Muscle of arm (tissue), 12 donors: ENCODE data around the gene WFDC2. TPM values are rescaled to one million over a fixed set of nuclear protein-coding genes. Genes with fewer than 3 reads are reported as not detected.
"Not testable (repeated sequence)": the region's sequence is repeated elsewhere in the genome, so short reads cannot be mapped to it uniquely, and the experiment has no call there.

Source experiments
- DNase-seq: peaks from one replicate; pipeline ENCODE4 v3.0.0-alpha.2; 2013
- polyA plus RNA-seq, 12 donors: library from polyadenylated mRNA; unstranded; fragments of 120-200 nt; gene quantifications; one replicate each; pipeline ENCODE4 v1.2.1, GENCODE V29; 2013; ENCODE audit not compliant: insufficient read length in 12 of 12

WFDC2 gene
- polyA plus RNA-seq, 12 donors = 0.74 to 4.2 (median 1.2) TPM; not detected in 5

DNA sequence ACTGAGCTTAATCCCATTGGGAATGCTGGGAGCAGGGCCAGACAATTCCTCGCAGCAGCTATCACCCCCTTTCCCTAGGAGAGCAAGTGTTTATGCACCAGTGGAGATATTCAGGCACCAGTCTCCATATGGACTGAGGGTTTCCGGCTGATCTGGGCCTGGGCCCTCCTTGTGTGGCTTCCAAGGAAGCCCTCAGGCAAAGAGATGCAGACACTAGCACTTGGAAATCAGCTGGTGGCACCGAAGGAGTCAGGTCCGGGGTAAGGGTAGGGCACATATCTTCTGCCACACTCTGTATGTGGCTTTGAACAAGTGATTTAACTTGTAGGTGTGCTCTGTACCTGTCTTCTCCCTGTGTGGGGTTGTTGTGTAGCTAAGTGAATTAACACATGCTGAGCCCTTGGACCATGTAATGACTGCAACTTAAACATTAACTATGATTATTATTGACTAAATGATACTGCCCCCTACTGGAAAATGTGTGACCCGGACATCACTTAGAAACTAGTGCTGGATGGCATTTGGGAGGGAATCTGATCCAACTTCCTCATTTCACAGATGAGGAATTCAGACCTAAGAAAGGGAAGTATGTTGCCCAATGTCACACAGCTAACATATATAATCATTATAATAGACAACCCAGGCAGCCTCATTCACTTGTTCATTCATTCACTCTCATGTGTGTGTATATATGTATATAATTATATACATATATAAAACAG is 19.3 kb upstream of the WFDC2 start:
- DNase-seq = no peak

DNA sequence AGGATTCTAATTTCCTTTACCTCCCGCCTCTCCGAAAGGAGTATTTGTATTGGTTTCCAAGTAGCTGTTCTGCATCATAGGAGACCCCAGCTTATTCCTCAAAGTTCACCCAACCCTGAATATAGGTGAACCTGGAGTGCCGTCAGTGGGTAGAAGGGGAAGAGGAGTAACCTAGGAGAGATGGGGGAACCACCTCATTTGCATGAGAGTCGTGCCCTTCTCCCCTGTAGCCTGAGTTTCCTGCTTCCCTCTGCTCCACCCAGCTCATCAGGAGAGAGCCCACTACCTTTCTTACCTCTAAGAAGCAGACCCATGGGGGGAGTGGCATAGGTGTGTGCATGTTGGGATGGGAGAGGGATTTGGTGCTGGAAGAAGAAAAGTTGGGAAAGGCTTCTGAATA is 17.3 kb upstream of the WFDC2 start:
- DNase-seq = no peak

DNA sequence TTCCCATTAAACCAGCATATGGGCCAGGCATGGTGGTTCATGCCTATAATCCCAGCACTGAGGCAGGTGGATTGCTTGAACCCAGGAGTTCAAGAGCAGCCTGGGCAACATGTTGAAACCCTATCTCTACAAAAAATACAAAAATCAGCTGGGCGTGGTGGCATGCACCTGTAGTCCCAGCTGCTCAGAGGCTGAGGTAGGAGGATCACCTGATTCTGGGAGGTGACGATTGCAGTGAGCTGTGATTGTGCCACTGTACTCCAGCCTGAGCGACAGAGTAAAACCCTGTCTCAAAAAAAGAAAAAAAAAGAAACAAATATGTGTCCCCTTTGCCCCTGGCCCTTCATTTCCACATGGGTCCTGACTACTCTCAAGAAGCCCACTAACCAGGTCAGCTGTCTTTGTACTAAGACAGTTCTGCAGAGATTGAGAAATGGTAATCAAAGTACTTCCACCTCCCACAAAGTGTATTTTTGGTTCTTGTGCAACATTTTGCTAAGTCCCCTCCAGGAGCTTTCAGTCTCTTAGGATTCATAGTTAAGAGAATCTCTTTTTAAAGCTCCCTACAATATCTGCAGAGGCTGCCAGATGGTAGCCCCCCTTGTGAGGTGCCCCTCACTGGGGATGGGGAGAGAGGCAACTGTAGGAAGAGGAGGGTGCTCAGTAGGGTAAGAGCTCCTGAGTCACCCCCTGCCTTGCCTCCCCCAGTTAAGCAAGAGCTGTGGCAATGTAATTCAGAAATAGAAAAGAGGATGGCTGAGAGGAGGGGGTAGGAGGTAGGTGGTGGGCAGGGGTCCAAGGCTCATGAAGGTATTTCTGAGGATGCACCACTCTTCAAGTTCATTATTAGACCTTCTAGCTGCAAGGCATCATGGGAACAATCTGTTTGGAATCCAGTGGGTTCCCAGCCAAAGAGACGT is 16.5 kb upstream of the WFDC2 start:
- no peak for DNase-seq

DNA sequence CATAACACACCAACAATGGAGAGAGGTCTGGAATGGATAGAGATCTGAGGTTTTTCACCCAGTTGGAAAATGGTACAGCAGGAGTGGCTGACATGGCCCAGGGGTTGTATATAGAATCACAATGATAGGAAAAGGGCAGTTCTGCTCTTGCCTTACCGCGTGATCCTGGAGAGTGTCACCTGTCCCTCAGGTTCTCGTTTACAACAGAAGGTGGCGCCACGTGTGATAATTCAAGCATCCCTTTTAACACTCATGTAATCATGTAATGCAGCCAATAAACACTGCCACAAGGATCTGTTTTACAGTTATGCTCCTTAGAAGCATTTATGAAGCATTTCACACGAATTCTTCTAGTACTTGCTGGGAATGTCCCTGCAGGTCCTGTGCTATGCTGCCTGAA is 12.9 kb upstream of the WFDC2 start:
- no peak for DNase-seq

DNA sequence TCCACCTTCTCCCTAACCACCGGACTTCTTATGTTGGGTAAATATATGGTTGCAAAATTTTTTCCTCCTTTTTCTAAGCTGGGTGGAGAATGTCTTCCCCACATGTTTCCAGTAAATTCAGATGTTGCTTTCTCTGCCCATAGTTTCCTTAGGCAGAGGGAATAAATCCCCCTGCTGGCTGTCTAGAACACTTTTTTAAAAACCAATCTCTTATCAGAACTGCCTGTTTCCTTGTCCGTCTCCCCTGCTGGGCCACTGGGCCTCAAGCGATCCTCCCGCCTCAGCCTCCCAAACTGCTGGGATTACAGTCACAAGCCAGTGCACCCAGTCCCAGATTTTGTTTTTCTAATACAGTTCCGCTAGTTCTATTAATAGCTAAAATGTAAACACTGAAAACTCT is 9.9 kb upstream of the WFDC2 start:
- no peak for DNase-seq

DNA sequence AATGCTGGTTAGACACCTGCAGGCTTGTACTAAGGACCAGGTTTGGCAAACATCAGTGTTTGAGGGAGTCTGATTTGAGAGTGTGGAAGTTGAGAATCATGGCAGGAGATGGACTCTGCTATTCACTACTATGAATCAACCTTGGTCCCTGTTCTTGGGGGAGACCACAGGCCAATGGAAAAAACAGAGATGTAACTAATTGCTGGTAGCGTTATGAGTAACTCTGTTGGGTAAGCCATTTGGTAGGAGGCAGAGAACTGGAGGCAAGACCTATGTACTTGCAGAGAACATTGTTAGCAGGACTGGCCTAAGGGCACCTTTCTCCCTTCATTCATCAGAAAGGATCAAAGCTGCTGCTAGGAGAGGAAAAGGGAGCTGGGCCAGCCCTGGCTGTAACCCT is 8.3 kb upstream of the WFDC2 start:
- no peak for DNase-seq

DNA sequence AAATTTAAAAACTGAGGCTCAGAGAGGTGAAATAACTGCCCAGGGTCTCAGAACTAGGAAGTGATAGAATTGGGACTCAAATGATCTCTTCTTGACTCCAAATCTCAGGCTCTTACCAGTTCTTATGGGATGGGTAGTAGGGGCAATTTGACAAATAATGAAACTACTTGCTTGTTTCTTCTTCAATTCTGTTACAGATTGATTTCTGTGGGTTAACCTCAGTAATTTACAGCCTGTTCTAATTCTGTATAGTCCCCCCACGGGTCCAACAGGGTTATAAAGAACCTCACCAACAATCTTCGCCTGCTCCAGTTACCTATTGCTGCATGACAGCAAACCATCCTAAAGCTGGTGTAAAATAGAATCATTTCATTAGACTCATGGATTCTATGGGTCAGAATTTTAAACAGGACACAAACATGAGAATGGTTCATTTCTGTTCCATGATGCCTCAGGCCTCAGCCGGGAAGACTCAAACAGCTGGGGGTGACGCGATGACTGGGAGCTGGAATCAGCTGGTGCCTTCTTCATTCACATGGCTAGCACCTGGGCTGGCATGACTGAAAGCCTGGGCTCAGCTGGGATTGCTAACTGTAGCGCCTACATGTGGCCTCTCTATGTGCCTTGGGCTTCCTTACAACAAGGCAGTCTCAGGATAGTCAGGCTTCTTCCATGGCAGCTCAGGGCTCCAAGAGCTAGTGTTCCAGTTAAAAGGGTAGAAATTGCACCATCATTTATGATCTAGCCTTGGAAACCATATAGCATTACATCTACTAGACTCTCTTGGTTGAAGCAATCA is 6.6 kb upstream of the WFDC2 start:
- no peak for DNase-seq

DNA sequence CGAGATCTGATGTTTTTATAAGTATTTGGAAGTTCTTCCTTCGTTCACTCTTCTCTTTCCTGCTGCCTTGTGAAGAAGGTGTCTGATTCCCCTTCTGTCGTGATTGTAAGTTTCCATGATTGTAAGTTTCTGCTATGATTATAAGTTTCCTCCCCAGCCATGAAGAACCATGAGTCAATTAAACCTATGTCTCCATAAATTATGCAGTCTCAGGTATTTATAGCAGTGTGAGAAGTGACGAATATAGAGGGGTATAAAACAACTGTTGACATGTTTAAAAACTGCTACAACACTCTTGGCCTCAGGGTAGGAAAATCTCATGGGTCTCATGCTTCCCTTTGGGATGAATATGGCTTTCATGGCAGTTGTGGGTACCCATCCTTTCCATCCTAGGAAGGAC is 5.8 kb upstream of the WFDC2 start:
- no peak for DNase-seq

DNA sequence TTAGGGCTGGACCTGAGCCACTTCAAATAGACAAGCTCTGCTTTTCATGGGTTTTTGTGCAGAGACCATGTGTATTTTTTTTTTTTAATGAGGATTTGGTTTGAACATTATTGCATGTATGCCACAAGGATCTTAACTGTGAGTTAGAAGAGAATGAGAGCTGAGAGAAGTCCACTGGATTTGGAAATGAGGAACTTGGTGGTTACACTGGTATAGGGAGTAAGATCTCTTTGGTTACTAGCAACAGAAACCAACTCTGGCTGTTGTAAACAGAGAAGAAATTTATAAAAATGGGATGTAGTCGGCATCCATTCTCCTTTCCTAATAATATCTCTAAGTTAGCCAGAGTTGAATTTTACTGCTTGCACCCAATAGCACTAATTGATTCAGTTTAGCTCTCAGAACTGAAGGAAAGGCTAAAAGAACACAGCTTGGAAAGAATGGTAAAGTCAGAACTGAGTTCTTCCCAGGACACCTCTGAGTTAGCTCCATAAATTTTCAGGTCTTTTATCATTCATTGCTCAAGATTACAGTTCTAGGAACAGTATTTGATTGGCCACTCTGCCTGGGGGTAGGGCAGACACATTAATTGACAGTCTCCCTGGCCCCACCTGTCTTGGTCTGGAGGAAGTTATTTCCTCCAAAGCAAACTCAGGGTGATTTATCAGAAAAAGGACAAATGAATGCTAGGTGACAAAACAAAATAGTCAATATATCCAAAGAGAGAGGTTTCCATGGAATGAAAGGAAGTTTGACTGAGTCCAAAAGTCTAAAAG is 3.9 kb upstream of the WFDC2 start:
- DNase-seq = no peak

DNA sequence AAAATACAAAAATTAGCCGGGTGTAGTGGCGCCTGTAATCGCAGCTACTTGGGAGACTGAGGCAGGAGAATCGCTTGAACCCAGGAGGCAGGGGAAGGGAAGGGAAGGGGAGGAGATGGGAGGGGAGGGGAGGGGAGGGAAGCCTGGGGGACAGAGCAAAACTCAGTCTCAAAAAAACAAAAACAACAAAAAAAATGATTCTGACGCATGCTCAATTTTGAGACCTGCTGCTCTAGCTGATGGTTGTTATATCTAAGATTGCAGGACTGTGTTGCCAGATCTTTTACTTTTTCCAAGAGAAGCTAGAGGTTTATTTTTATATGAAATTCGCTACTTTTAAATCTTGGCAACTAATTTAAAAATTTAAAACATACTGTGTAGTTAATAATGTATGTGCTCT is 2.4 kb upstream of the WFDC2 start:
- no peak for DNase-seq

DNA sequence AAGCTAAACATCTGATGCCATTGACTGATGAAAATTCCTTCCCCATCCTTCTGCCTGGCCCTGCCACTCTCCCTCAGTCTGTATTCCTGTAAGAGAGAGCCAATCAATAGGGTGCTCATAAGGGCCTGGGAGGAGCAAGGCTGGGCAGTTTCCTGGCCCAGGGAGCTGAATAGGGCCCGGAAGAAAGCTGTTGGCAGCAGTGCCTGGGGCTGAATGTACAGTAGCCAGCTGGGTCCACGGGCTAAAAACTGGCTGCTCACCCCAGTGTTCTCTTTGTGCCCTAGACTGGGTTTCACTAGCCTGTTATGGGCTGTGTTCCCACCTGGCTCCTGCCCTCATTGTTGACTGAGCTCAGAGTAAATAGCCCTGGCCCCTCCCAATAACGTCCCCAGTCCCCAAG is 1.7 kb upstream of the WFDC2 start:
- DNase-seq = no peak

DNA sequence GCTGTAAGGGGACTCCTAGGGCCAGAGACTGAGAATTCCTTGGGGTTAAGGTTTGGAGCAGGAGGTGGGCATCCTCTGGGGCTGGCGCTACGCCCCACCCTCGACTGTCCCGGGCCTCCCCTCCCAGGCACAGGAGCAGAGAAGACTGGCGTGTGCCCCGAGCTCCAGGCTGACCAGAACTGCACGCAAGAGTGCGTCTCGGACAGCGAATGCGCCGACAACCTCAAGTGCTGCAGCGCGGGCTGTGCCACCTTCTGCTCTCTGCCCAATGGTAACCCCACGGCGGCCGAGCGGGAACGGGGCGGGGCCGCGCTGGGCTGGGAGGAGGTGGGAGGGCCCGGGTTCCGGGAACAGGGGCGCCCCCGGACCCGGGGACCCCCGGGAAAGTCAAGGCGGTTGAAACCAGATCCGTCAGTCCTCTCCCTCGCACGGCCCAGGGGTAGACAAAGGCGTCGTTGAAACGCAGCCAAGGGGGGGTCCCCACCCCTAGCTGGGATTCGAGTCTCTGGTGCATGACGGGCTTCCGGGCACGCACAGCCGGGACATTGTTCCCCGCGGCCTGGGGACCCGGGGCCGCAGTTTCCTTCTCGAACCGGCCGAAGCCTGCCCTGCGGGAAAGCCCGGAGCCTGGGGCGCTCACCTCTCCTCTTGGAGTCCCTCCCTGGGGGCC is 844 bp downstream of the WFDC2 start:
- DNase-seq = no peak

DNA sequence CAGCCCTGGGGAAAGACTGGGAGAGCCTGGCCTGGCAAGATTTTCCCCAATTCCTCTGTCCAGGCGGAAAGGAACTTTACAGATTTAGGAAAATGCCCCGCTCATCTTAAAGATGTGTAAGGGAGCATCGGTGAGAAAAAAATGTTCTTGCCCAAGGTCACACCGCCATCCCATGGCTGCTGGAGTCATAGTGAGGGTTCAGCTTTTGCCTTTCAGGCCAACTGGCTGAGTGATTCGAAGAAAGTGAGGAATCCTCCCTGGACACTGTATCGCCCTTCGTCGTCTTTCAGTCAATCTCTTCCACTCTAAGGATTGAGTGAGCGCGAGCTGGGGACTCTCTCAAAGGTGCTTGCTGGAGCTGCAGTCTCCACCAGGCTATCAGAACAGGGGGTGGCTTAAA is 1.4 kb downstream of the WFDC2 start:
- DNase-seq = no peak

DNA sequence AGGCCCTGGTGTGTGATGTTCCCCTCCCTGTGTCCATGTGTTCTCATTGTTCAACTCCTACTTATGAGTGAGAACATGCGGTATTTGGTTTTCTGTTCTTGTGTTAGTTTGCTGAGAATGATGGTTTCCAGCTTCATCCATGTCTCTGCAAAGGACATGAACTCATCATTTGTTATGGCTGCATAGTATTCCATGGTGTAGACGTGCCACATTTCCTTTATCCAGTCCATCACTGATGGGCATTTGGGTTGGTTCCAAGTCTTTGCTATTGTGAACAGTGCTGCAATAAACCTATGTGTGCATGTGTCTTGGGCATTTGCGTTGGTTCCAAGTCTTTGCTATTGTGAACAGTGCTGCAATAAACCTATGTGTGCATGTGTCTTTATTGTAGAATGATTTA is 2.7 kb downstream of the WFDC2 start:
- DNase-seq = not testable (repeated sequence)

DNA sequence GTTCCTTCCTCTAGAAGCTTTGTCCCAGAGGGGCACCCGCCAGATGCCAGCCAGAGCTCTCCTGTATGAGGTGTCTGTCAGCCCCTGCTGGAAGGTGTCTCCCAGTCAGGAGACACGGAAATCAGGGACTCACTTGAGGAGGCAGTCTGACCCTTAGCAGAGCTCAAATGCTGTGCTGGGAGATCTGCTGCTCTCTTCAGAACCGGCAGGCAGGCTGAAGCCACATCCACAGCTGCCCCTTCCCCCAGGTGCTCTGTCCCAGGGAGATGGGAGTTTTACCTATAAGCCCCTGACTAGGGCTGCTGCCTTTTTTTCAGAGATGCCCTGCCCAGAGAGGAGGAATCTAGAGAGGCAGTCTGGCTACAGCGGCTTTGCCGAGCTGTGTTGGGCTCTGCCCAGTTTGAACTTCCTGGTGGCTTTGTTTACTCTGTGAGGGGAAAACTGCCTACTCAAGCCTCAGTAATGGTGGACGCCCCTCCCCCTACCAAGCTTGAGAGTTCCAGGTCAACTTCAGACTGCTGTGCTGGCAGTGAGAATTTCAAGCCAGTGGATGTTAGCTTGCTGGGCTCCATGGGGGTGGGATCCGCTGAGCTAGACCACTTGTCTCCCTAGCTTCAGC is 8.1 kb downstream of the WFDC2 start:
- DNase-seq = not testable (repeated sequence)

DNA sequence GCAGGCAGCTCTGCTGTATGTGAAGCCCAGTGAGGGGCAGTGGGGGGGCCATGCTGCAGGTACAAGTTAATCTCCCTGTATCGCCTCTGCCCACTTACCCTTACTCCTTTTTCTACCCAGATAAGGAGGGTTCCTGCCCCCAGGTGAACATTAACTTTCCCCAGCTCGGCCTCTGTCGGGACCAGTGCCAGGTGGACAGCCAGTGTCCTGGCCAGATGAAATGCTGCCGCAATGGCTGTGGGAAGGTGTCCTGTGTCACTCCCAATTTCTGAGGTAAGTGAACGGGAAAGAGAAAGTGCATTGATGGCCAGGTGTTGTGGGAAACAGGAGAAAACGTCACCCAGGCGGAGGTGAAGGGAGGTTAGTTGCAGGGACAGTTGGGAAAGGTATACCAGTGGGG is 10.3 kb downstream of the WFDC2 start:
- no peak for DNase-seq

DNA sequence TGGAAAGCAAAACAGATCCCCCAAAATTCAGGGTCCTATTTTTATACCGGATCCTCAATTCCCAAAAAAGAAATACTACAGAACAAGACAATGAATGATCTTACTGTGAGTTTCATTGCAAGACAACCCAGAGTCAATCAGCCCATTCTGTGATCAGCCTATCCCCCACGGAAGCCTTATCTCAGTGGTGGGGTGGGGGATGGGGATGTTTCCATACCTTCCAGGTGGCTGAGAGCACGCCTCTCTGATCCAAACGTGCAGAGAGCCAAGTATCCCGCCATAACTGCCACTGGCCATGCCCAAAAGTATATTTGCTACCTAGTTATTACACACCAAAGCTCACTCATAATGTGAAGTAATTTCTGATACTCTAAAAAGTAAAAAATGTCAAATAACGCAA is 15.1 kb downstream of the WFDC2 start:
- DNase-seq = no peak

DNA sequence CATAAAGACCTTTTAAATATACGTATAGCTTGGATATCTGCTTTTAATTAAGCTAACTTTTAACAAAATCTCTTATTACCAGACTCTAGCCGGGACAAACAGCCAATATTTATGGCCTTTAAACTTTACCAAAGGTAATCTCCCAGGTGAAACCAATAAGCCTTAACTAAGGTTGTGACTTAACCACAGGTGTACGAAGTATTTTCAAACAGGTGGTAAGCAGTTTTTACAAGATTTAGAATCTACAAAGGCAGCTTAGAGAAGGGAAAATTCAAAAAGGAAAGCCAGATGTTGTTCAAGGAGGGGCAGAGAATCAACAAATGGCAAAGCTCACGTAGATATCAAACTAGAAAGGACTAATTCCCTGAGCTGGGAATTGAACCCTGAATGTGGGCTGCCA is 15.8 kb downstream of the WFDC2 start:
- DNase-seq = no peak

DNA sequence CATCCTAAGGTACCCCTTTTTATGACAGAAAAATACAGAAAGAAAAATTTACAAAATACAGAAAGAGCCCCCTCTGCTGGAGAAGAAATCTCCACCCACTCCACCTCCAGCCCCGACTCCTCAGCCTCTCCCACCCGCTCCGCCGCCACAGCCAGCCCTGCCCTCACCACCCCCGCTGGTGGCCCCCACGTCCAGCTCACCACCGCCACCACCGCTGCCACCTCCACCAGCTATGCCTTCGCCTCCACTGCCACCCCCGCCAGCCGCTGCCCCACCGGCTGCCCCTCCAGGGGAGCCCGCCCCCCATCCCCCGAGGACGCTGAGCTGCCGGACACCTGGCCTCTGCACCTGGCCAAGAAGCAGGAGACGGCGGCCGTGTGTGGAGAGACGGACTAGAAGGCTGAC is 17.7 kb downstream of the WFDC2 start:
- DNase-seq = no peak

DNA sequence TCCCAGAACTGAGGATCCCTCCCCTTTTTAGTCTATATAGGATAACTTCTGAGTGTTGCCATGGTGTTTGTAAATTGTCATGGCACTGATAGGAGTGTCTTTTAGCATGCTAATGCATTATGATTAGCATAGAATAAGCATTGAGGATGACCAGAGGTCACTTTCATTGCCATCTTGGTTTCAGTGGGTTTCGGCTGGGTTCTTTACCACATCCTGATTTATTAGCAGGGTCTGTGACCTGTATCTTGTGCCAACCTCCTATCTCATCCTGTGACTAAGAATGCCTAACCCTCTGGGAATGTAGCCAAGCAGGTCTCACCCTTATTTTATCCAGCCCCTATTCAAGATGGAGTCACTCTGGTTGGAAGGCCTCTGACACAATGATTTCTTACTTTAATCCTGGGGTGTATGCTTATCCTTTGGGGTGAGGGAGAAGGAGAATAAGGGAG is 19.6 kb downstream of the WFDC2 start:
- no peak for DNase-seq
